K562 (cell line): ENCODE results near the gene C6orf141. TPM values are rescaled to one million over a fixed set of nuclear protein-coding genes. Genes with fewer than 3 reads are reported as not detected.

Experiments used
- ATAC-seq: fragments of 200-7000 bp; cut with Tn5 transposase; 3 replicates; pipeline ENCODE4 v1.9.1; 2020; ENCODE audit warnings: moderate library complexity
- BruUV-seq: library from RNA; stranded (reverse); fragments of 400-500 nt; replicated peaks from 2 replicates; lab custom pipeline; 2021; lab: Mats Ljungman, UMichigan
- CTCF ChIA-PET: fragments of 300-600 bp; formaldehyde crosslinking; extraction: SDS; loops from one replicate; lab custom pipeline; 2021; ENCODE audit warnings: low intra/inter-chr PET ratio; lab: Yijun Ruan, JAX
- POLR2A ChIA-PET: fragments of 300-600, 350-650 bp; sonication (Branson Sonifier 250); formaldehyde crosslinking; extraction: SDS; loops from one replicate; lab custom pipeline; 2021; ENCODE audit warnings: antibody characterized with exemption, inconsistent platforms; lab: Yijun Ruan, JAX
- DNase-seq, 4 experiments: peaks; one replicate each; pipeline versions ENCODE4 v3.0.0 to v3.0.0-alpha.2; 2011 to 2018; ENCODE audit warnings: low spot score in 3 of 4, mixed read lengths in 3 of 4; ENCODE audit errors: extremely low read depth in 1 of 4
- FAIRE-seq: peaks from 2 replicates; lab custom pipeline; 2011; peaks lifted over from hg19 to GRCh38; lab: Jason Lieb, UNC
- H2AFZ ChIP-seq: 2 replicates; pipeline ENCODE4 v1.6.0; 2011; ENCODE audit warnings: low read depth, low read length, control low read depth, inconsistent platforms
- H3K27ac ChIP-seq: fragments of 200-600 bp; 3 replicates; pipeline ENCODE4 v1.8.0; 2011; ENCODE audit warnings: low read depth, mild to moderate bottlenecking, control low read depth, inconsistent platforms, low read length, moderate library complexity, mixed read lengths; ENCODE audit errors: extremely low read depth
- H3K27me3 ChIP-seq, 2 experiments: fragments of 300-600 bp in 1 of 2; 2 replicates in 1 of 2; 3 replicates in 1 of 2; pipeline versions ENCODE4 v1.6.0 to v1.8.0; 2011; ENCODE audit warnings: inconsistent platforms in 2 of 2, low read length in 2 of 2, mild to moderate bottlenecking in 1 of 2, mixed read lengths in 1 of 2, moderate library complexity in 1 of 2; ENCODE audit not compliant: control insufficient read depth in 2 of 2, insufficient read depth in 2 of 2
- H3K36me3 ChIP-seq: fragments of 300-600 bp; 3 replicates; pipeline ENCODE4 v1.8.0; 2011; ENCODE audit warnings: mild to moderate bottlenecking, low read length, inconsistent platforms; ENCODE audit not compliant: control insufficient read depth, insufficient read depth
- H3K4me1 ChIP-seq, 2 experiments: fragments of 200-600 bp in 1 of 2; replicated peaks in 1 of 2; 2 replicates in 1 of 2; 3 replicates in 1 of 2; pipeline versions ENCODE4 v1.5.1 to v1.8.0; 2011; ENCODE audit warnings: inconsistent platforms in 2 of 2, low read length in 2 of 2, mild to moderate bottlenecking in 1 of 2, mixed read lengths in 1 of 2, moderate library complexity in 1 of 2; ENCODE audit not compliant: control insufficient read depth in 2 of 2, insufficient read depth in 2 of 2
- H3K4me2 ChIP-seq: 2 replicates; pipeline ENCODE4 v1.6.1; 2011; ENCODE audit warnings: low read length, control low read depth, inconsistent platforms, mixed read lengths; ENCODE audit not compliant: insufficient read depth
- H3K4me3 ChIP-seq: fragments of 200-600 bp; sonication (generic), shearing (Covaris generic); 2 replicates; pipeline ENCODE4 v1.5.1; 2016; ENCODE audit warnings: control low read depth, inconsistent platforms
- H3K79me2 ChIP-seq: fragments of 200-600 bp; 3 replicates; pipeline ENCODE4 v1.8.0; 2011; ENCODE audit warnings: low read length, inconsistent platforms; ENCODE audit not compliant: control insufficient read depth, insufficient read depth
- H3K9ac ChIP-seq, 2 experiments: 2 replicates each; pipeline versions ENCODE4 v1.6.0 to v1.6.1; 2011; ENCODE audit warnings: low read depth in 2 of 2, low read length in 2 of 2, control low read depth in 1 of 2, inconsistent platforms in 1 of 2, mild to moderate bottlenecking in 1 of 2, mixed read lengths in 1 of 2; ENCODE audit not compliant: insufficient read depth in 1 of 2
- H3K9me1 ChIP-seq: one replicate; pipeline ENCODE4 v1.6.0; 2011; ENCODE audit warnings: inconsistent platforms, mild to moderate bottlenecking, low read length, moderate library complexity; ENCODE audit not compliant: control insufficient read depth, insufficient read depth
- H3K9me3 ChIP-seq: replicated peaks from 2 replicates; pipeline ENCODE4 v1.5.1; 2011; ENCODE audit warnings: low read depth, low read length, inconsistent platforms; ENCODE audit not compliant: control insufficient read depth, insufficient read depth
- H4K20me1 ChIP-seq: replicated peaks from 2 replicates; pipeline ENCODE4 v1.6.1; 2011; ENCODE audit warnings: low read length, inconsistent platforms, mixed read lengths; ENCODE audit not compliant: control insufficient read depth, insufficient read depth
- EHMT2 ChIP-seq: fragments of 450-650 bp; IDR thresholded peaks from 2 replicates; pipeline ENCODE4 v1.6.1; 2018; ENCODE audit warnings: antibody characterized with exemption
- MAZ ChIP-seq, 2 experiments: fragments of 450-650 bp in 1 of 2; sonication (generic) in 1 of 2; formaldehyde crosslinking; IDR thresholded peaks in 1 of 2; conservative IDR thresholded peaks in 1 of 2; 2 replicates each; pipeline versions ENCODE4 v1.4.0 to v1.5.0; 2020; ENCODE audit warnings: mild to moderate bottlenecking in 1 of 2, missing genetic modification reagents in 1 of 2
- ZNF282 ChIP-seq: sonication (generic); formaldehyde crosslinking; IDR thresholded peaks from 2 replicates; pipeline ENCODE4 v1.8.1; 2023; ENCODE audit warnings: missing genetic modification reagents
- whole genome bisulfite sequencing: fragments of 100-300 bp; shearing (Covaris generic); methylation state at CpG from one replicate; pipeline ENCODE4 v1.1.6; 2016; ENCODE audit warnings: low coverage, mixed read lengths; ENCODE audit not compliant: insufficient coverage; ENCODE audit errors: missing lambda C conversion rate; 5-methylcytosine and 5-hydroxymethylcytosine counted together
- in situ Hi-C: fragments of 300-500 bp; cut with MboI; formaldehyde crosslinking; loops from 4 replicates; pipeline ENCODE4 v1.15.0; 2018; ENCODE audit warnings: inconsistent platforms, mixed read lengths
- intact Hi-C: fragments of 100-400 bp; cut with micrococcal nuclease; formaldehyde crosslinking; loops from 2 replicates; pipeline ENCODE4 v1.14.2; 2022
- polyA plus RNA-seq, 8 experiments: library from polyadenylated mRNA; depleted of rRNA in 4 of 8; stranded (reverse) in 5 of 8; unstranded in 3 of 8; fragments of >200 nt; fragmentation: Nextera tagmentation in 2 of 8; fragmentation: Illumina TruSeq in 1 of 8; extraction: Ambion mirVana in 2 of 8; extraction: Trizol in 1 of 8; gene quantifications; 2 replicates each; pipeline versions ENCODE4 v1.2.1 to v1.2.3, GENCODE V29; 2011 to 2014; ENCODE audit warnings: inconsistent platforms in 1 of 8, missing spikeins in 1 of 8
- total RNA-seq, 7 experiments: library from RNA; depleted of rRNA in 6 of 7; stranded (reverse); fragments of >200 nt in 6 of 7; fragmentation: Illumina TruSeq in 2 of 7; extraction: Trizol in 2 of 7; gene quantifications; 2 replicates each; pipeline versions ENCODE4 v1.2.1 to v1.2.3, GENCODE V29; 2011 to 2021; ENCODE audit warnings: low replicate concordance in 1 of 7
- TF ChIP-seq, protein P1 (sequence below): fragments of 250-450 bp; sonication (Bioruptor Pico); IDR thresholded peaks from 2 replicates; pipeline ENCODE4 v1.4.0; 2020; ENCODE audit warnings: mild to moderate bottlenecking, moderate library complexity

Gene C6orf141
- total and polyA plus RNA-seq, 9 of the 15 experiments (the other 6 are each of a cell fraction or from before 2014, with no cell fraction given) = not detected

DNA sequence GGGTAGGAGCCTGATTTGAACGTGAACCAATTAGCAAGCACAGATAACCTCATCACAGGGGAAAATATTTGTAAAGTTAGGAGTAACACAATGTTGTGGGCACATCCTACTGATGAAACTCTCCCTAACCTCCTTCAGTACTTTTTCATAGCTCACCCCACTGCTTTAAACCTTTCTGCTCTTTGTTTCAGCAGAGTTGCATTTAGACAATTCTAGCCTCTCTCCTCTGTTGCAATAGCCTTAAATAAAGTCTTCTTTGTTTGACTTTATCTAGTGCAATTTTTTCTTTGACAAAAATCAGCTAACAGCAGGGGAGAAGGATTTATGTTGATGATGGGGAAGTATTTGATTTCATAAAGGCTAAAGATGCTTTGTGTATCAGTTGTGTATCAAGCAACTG is 14.1 kb downstream of the C6orf141 start:
- Histone ChIP-seq H3K9me3 (no peaks in the 10 kb centered on the region), H3K27ac (no peak overlapping the region), H4K20me1 (no peaks in the 10 kb centered on the region), H3K36me3 (no peaks in the 10 kb centered on the region), H3K4me1 (peaks cover 0 to 4% of the 10 kb centered on the region in 2 experiments; a peak in 1 of 5 replicates), H3K9ac (no peak overlapping the region), H3K4me2 (no peak overlapping the region), H2AFZ (no peak overlapping the region), H3K9me1 (no peaks in the 10 kb centered on the region), H3K79me2 (no peaks in the 10 kb centered on the region), H3K27me3 (no peaks in the 10 kb centered on the region), H3K4me3 (no peak overlapping the region)
- ChIA-PET CTCF (no interaction called here), POLR2A (interaction anchor here (0.6 to 1.1 kb wide), 2 partner anchors 11 to 1420 kb away, joined by 3 read pairs; no protein-coding TSS in a partner anchor)
- WGBS = 0% methylated on average over 1 of the region's 1 CpG
- in situ Hi-C loops (no loop called here), intact Hi-C loops (no loop called here)
- ATAC-seq = no peak
- no peak for DNase-seq
- TF ChIP-seq, protein P1, sequence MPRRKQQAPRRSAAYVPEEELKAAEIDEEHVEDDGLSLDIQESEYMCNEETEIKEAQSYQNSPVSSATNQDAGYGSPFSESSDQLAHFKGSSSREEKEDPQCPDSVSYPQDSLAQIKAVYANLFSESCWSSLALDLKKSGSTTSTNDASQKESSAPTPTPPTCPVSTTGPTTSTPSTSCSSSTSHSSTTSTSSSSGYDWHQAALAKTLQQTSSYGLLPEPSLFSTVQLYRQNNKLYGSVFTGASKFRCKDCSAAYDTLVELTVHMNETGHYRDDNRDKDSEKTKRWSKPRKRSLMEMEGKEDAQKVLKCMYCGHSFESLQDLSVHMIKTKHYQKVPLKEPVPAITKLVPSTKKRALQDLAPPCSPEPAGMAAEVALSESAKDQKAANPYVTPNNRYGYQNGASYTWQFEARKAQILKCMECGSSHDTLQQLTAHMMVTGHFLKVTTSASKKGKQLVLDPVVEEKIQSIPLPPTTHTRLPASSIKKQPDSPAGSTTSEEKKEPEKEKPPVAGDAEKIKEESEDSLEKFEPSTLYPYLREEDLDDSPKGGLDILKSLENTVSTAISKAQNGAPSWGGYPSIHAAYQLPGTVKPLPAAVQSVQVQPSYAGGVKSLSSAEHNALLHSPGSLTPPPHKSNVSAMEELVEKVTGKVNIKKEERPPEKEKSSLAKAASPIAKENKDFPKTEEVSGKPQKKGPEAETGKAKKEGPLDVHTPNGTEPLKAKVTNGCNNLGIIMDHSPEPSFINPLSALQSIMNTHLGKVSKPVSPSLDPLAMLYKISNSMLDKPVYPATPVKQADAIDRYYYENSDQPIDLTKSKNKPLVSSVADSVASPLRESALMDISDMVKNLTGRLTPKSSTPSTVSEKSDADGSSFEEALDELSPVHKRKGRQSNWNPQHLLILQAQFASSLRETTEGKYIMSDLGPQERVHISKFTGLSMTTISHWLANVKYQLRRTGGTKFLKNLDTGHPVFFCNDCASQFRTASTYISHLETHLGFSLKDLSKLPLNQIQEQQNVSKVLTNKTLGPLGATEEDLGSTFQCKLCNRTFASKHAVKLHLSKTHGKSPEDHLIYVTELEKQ (CRISPR knock-in tag) = no peak
- no TSS peak for BruUV-seq
- FAIRE-seq = no peak

DNA sequence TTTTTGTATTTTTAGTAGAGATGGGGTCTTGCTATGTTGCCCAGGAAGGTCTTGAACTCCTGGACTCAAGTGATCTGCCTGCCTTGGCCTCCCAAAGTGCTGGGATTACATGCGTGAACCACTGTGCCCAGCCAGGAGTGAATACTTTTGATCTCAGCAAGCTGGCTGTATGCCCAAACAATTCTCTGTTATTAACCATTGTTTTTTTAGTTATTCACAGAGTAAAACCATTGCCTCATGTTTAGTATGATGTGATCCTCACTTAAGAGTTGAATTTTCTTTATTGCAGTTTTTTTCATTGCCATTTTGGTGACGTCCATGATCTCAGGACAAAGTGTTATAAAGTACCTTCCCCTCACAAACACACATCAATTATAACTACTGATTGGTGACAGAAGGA is 14.8 kb downstream of the C6orf141 start:
- POLR2A ChIA-PET = no interaction called here
- Histone ChIP-seq H3K9me1 (no peaks in the 10 kb centered on the region), H3K9ac (no peak overlapping the region), H3K9me3 (no peaks in the 10 kb centered on the region), H3K4me1 (peaks cover 0 to 4% of the 10 kb centered on the region in 2 experiments; a peak in 1 of 5 replicates), H3K79me2 (no peaks in the 10 kb centered on the region), H3K4me3 (no peak overlapping the region), H3K4me2 (no peak overlapping the region), H3K36me3 (no peaks in the 10 kb centered on the region), H3K27ac (no peak overlapping the region), H4K20me1 (no peaks in the 10 kb centered on the region), H2AFZ (no peak overlapping the region), H3K27me3 (no peaks in the 10 kb centered on the region)
- 45% methylated on average over 2 of the region's 2 CpGs for WGBS
- BruUV-seq = no TSS peak
- CTCF ChIA-PET = no interaction called here
- intact Hi-C loops = no loop called here
- TF ChIP-seq MAZ (CRISPR knock-in tag; conservative IDR thresholded peaks at IDR 0.05 in 1 of 2, IDR thresholded peaks at IDR 0.05 in 1 of 2) (no peak), ZNF282 (no peak), EHMT2 (no peak)
- FAIRE-seq (no peak), DNase-seq (no peak), ATAC-seq (no peak)
- in situ Hi-C loops = no loop called here
